ENCODE results near the gene CNKSR3.

CNKSR3 gene

DNA sequence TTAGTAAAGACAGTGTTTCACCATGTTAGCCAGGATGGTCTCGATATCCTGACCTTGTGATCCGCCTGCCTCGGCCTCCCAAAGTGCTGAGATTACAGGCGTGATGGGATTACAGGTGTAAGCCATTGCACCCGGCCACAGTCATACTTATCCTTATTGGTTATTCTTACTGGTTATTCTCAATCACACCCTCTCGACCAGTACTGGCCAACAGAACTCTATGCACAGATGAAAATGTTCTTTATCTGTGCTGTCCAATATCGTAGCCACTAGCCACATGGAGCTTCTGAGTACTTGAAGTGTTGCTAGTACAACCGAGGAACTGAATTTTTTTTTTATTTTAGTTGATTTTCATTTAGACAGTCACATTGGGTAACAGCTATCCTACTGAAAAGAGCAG is 63.5 kb downstream of the CNKSR3 start:
- no peak overlapping the region for H3K27ac ChIP-seq (replicated peaks)
- TF ChIP-seq POLR2AphosphoS5 (IDR thresholded peaks at IDR 0.05; ENCODE audit: low read depth) (no peak), GABPA (IDR thresholded peaks at IDR 0.05; ENCODE audit: low read depth) (no peak), SPI1 (IDR thresholded peaks at IDR 0.05; ENCODE audit: borderline replicate concordance, low read depth) (no peak)
- TF ChIP-seq, protein P1, sequence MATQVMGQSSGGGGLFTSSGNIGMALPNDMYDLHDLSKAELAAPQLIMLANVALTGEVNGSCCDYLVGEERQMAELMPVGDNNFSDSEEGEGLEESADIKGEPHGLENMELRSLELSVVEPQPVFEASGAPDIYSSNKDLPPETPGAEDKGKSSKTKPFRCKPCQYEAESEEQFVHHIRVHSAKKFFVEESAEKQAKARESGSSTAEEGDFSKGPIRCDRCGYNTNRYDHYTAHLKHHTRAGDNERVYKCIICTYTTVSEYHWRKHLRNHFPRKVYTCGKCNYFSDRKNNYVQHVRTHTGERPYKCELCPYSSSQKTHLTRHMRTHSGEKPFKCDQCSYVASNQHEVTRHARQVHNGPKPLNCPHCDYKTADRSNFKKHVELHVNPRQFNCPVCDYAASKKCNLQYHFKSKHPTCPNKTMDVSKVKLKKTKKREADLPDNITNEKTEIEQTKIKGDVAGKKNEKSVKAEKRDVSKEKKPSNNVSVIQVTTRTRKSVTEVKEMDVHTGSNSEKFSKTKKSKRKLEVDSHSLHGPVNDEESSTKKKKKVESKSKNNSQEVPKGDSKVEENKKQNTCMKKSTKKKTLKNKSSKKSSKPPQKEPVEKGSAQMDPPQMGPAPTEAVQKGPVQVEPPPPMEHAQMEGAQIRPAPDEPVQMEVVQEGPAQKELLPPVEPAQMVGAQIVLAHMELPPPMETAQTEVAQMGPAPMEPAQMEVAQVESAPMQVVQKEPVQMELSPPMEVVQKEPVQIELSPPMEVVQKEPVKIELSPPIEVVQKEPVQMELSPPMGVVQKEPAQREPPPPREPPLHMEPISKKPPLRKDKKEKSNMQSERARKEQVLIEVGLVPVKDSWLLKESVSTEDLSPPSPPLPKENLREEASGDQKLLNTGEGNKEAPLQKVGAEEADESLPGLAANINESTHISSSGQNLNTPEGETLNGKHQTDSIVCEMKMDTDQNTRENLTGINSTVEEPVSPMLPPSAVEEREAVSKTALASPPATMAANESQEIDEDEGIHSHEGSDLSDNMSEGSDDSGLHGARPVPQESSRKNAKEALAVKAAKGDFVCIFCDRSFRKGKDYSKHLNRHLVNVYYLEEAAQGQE (IDR thresholded peaks at IDR 0.05; ENCODE audit: insufficient replicate concordance, low read depth), result no peak
- TF ChIP-seq, protein P2, sequence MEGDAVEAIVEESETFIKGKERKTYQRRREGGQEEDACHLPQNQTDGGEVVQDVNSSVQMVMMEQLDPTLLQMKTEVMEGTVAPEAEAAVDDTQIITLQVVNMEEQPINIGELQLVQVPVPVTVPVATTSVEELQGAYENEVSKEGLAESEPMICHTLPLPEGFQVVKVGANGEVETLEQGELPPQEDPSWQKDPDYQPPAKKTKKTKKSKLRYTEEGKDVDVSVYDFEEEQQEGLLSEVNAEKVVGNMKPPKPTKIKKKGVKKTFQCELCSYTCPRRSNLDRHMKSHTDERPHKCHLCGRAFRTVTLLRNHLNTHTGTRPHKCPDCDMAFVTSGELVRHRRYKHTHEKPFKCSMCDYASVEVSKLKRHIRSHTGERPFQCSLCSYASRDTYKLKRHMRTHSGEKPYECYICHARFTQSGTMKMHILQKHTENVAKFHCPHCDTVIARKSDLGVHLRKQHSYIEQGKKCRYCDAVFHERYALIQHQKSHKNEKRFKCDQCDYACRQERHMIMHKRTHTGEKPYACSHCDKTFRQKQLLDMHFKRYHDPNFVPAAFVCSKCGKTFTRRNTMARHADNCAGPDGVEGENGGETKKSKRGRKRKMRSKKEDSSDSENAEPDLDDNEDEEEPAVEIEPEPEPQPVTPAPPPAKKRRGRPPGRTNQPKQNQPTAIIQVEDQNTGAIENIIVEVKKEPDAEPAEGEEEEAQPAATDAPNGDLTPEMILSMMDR (IDR thresholded peaks at IDR 0.05; ENCODE audit: insufficient read depth, low read length), result no peak

DNA sequence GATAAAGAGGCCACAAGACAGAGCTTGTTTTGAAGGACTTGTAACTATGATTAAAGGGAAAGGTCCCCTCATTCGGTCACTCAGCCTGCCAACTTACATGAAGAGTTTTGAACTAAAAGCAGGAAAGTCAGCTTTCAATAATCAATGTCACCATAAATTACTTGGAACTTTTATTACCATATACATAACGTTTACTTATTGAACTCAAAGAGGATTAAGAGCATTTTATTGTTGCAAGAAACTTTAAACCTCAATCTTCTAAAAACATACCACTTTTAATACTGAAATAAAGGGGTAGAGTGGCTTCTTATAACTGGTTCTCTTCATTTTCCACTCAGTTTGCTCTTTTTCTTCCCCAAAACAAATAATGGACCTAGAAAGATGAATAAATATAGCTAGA is 65.1 kb downstream of the CNKSR3 start:
- no peak overlapping the region for H3K27ac ChIP-seq (replicated peaks)
- H3K27me3 ChIP-seq (ENCODE audit: insufficient read depth, poor library complexity, severe bottlenecking), result no peaks in the 10 kb centered on the region
- TF ChIP-seq GABPA (IDR thresholded peaks at IDR 0.05; ENCODE audit: low read depth) (no peak), SPI1 (IDR thresholded peaks at IDR 0.05; ENCODE audit: borderline replicate concordance, low read depth) (no peak), POLR2AphosphoS5 (IDR thresholded peaks at IDR 0.05; ENCODE audit: low read depth) (no peak)
- TF ChIP-seq, protein P1 (IDR thresholded peaks at IDR 0.05; ENCODE audit: insufficient replicate concordance, low read depth), result no peak
- TF ChIP-seq, protein P2 (IDR thresholded peaks at IDR 0.05; ENCODE audit: insufficient read depth, low read length), result no peak
- DNase-seq (ENCODE audit: low read depth in 1 of 2, low spot score in 1 of 2), result no peak
- H3K4me3 ChIP-seq (replicated peaks; ENCODE audit: insufficient read depth, low read length), result no peak overlapping the region

More for the DNA sequence above, 63.5 kb downstream of the CNKSR3 start:
- DNase-seq (ENCODE audit: low read depth in 1 of 2, low spot score in 1 of 2), result no peak
- Histone ChIP-seq H3K4me3 (replicated peaks; ENCODE audit: insufficient read depth, low read length) (no peak overlapping the region), H3K27me3 (ENCODE audit: insufficient read depth, poor library complexity, severe bottlenecking) (no peaks in the 10 kb centered on the region)

DNA sequence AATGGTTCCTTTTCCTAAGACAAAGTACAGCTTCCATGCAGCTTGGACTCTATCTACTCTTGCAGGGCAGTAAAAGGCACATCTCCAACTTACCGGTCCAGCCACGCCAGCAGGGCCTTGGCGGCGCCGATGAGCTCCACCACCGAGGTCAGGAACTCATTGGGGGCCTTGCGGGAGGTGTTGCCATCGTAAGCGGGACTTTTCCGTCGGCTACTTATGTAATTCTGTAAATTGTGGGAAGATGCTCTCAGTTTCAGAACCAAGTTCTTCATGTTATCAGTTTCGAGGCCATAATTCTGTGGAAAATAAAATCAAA is 68.5 kb downstream of the CNKSR3 start:
- Histone ChIP-seq H3K4me3 (replicated peaks; ENCODE audit: insufficient read depth, low read length) (no peak overlapping the region), H3K27ac (replicated peaks) (no peak overlapping the region), H3K27me3 (ENCODE audit: insufficient read depth, poor library complexity, severe bottlenecking) (no peaks in the 10 kb centered on the region)
- no peak for DNase-seq (ENCODE audit: low read depth in 1 of 2, low spot score in 1 of 2)
- no peak for TF ChIP-seq GABPA (IDR thresholded peaks at IDR 0.05; ENCODE audit: low read depth)

DNA sequence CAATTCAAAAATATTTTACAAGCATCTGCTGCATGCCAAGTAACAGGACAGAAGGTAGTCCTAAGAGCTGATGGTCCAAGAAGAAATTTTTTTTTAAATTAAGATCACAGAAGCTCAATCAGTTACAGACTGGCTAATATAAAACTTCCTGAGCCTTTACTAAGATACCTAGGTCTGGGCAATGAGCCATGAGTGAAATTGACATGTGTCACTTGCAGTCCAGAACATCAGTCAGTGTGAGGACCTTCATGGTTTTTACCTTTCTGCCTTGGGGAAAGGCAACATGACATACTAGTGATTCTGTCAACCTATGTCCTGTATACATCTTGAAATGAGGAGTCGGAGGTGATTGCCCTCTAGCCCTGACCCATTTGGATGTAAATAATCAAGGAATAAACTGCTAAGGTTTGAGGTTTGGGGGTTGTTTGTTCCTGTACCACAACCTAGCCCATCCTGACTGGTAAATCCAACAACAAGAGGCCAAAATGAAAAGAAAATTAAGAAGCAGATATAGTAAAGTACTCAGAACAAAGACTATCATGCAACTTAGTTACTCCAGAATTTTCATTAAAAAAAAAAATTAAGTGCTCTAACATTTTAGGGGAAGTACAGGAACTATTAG is 70.0 kb downstream of the CNKSR3 start:
- TF ChIP-seq POLR2AphosphoS5 (IDR thresholded peaks at IDR 0.05; ENCODE audit: low read depth), result no peak
- TF ChIP-seq, protein P1 (IDR thresholded peaks at IDR 0.05; ENCODE audit: insufficient replicate concordance, low read depth), result no peak
- no peak for TF ChIP-seq SPI1 (IDR thresholded peaks at IDR 0.05; ENCODE audit: borderline replicate concordance, low read depth)
- TF ChIP-seq GABPA (IDR thresholded peaks at IDR 0.05; ENCODE audit: low read depth), result no peak
- TF ChIP-seq, protein P2 (IDR thresholded peaks at IDR 0.05; ENCODE audit: insufficient read depth, low read length), result no peak
- H3K27me3 ChIP-seq (ENCODE audit: insufficient read depth, poor library complexity, severe bottlenecking), result no peaks in the 10 kb centered on the region
- H3K27ac ChIP-seq (replicated peaks), result no peak overlapping the region
- DNase-seq (ENCODE audit: low read depth in 1 of 2, low spot score in 1 of 2), result no peak
- no peak overlapping the region for H3K4me3 ChIP-seq (replicated peaks; ENCODE audit: insufficient read depth, low read length)

All from HL-60 (cell line).